NCI-H1930 (cell line): ENCODE data around the gene SAXO1.
"Not testable (repeated sequence)": the region's sequence is repeated elsewhere in the genome, so short reads cannot be mapped to it uniquely, and the experiment has no call there.

ENCODE experiments used
- DNase-seq, 2 experiments: peaks; one replicate each; lab custom pipeline; 2025; lab: John Stamatoyannopoulos, UW

SAXO1 gene, protein sequence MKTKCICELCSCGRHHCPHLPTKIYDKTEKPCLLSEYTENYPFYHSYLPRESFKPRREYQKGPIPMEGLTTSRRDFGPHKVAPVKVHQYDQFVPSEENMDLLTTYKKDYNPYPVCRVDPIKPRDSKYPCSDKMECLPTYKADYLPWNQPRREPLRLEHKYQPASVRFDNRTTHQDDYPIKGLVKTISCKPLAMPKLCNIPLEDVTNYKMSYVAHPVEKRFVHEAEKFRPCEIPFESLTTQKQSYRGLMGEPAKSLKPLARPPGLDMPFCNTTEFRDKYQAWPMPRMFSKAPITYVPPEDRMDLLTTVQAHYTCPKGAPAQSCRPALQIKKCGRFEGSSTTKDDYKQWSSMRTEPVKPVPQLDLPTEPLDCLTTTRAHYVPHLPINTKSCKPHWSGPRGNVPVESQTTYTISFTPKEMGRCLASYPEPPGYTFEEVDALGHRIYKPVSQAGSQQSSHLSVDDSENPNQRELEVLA

DNA sequence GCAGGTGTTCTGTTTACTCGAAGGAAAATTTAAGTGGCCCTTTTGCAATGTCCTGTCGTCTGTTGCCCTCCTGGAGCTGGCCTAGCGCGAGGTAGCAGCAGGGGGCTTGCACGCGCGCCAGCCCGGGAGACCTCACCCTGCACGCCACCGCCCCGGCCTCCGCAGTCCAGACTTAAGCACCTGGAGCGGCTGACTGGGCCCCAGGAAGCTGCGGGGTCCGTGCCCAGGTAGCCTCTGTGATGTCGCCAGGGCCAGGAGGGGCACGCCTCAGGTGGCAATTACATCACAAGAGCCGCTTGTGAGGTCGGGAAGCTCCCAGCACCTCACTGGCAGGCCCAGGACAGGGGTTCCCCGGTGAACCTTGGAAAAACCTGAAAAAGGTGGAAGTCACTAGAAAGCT is at the start of gene SAXO1:
SAXO1 (minus strand) TSS at position 195 of the 400 bp plus-strand sequence. CDS start 301 bp downstream, outside the sequence.
- no peak for DNase-seq

DNA sequence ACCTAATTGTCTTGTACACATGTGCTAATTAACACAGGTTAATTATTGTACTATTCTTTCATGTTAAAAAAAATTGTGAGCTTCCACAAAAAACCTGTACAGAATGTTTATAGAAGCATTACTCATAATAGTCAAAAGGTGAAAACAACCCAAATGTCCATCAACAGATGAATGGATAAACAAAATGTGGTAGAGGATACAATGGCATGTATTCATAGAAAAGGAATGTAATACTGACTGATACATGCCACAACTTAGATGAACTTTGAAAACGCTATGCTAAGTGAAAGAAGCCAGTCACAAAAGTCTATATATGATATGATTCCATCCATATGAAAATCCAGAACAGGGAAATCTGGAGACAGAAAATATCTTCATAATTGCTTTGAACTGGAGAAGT is 41.8 kb upstream of the SAXO1 start:
- DNase-seq, result no peak

DNA sequence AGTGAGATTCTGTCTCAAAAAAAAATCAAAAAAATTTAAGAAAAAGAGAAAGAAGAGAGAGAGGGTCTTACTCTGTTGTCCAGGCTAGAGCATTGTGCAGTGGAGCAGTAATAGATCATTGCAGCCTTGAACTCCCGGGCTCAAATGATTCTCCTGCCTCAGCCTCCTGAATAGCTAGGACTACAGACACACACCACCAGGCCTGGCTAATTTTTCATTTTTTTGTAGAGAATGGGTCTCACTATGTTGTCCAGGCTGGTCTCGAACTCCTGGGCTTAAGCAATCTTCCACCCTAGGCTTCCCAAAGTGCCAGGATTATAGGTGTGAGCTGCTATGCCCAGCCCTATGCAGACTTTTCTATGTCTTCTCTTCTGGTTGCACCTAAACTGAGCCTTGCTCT is 41.2 kb upstream of the SAXO1 start:
- DNase-seq, result no peak

DNA sequence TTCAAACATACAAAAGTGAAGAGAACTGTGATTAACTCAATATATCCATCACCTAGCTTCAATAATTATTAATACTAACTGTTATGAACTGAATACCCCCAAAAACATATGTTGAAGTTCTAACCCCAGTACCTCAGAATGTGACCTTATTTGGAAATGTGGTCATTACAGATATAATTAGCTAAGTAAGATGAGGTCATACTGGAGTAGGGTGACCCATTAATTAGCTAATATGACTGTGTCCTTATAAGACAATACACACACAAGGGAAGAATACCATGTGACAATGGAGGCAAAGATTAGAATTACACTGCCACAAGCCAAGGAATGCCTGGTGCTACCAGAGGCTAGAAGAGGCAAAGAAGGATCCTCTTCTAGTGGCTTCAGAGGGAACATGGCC is 24.0 kb upstream of the SAXO1 start:
- DNase-seq, result no peak

DNA sequence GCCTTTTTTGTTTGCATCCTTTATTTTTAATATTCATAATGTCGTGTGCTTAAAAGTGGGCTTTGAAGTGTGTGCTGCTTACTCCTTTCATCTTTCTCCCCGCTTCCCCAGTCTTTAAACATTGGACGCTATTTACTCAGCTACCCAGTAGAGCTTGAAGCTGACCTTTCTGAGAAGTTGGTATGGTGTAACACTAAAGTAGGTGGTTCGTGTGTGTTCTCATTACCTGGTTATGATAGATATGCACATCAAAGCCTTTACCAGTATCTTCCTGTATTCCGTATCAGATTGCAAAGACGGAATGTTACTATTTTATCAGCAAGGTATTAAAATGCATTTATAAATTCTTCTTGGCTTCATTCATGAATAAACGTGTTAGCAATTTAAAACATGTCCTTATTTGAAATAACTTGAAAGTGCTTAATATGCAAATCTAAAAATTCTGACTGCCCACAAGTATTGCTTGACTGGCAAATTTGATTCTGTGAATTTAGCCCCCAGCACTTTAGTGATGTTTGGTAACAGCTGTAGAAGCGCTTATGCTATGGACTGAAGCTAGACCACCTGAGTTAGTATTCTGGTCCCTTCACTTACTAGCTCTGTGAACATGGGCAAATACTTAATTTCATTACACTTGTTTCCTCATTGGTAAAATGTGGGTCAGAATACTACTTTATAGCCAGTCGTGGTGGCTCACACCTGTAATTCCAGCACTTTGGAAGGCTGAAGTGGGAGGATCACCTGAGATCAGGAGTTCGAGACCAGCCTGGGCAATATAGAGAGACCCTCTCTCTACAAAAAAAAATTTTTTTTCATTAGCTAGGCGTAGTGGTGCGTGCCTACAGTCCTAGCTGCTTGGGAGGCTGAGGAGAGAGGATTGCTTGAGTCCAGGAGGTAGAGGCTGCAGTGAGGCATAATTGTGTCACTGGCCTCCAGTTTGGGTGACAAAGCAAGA is 17.9 kb upstream of the SAXO1 start:
- no peak for DNase-seq

DNA sequence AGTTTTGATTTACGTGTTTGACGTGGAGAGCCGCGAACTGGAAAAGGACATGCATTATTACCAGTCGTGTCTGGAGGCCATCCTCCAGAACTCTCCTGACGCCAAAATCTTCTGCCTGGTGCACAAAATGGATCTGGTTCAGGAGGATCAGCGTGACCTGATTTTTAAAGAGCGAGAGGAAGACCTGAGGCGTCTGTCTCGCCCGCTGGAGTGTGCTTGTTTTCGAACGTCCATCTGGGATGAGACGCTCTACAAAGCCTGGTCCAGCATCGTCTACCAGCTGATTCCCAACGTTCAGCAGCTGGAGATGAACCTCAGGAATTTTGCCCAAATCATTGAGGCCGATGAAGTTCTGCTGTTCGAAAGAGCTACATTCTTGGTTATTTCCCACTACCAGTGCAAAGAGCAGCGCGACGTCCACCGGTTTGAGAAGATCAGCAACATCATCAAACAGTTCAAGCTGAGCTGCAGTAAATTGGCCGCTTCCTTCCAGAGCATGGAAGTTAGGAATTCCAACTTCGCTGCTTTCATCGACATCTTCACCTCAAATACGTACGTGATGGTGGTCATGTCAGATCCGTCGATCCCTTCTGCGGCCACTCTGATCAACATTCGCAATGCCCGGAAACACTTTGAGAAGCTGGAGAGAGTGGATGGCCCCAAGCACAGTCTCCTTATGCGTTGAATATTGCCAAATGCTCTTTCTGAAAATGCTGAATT is 17.1 kb upstream of the SAXO1 start:
- no peak for DNase-seq

DNA sequence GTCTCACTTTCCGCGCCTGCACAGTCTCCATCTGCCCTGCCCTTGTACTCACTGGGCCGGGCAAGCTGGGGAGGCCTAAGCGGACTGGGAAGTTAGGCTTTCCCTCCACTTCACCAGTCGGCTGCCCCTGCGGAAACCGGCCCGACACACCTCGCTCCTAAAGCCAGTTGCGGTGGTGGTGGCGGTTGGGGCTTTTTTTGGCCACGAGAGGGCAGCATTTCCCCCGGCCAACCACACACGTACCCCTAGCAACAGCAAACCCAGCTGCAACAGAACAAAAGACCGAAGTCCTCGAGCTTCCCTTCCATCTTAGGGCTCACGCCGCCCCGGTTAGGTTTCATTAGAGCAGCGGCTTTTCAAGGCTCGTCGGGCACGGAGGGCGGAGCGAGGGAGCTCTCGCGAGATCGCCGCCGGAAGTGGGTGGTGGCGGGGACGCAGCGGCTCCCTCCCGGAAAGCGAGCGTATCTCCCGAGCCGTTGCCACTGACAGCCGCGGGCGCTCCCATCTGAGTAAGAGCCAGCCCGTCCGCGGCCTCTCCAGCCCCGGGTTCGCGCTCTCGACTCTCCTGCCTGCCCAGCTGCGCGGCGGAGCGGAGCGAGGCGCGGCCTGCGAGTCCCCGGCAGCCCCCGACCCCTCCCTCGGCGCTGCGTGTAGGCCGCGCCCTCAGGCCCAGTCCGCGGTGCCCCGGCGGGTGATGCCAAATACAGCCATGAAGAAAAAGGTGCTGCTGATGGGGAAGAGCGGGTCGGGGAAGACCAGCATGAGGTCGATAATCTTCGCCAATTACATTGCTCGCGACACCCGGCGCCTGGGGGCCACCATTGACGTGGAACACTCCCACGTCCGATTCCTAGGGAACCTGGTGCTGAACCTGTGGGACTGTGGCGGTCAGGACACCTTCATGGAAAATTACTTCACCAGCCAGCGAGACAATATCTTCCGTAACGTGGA is 16.2 kb upstream of the SAXO1 start, which contains the start of gene RRAGA:
RRAGA (plus strand) TSS at position 462 of the 951 bp plus-strand sequence; CDS start at position 695, 233 bp downstream.
- peak; percentile 94 to 95 for DNase-seq

DNA sequence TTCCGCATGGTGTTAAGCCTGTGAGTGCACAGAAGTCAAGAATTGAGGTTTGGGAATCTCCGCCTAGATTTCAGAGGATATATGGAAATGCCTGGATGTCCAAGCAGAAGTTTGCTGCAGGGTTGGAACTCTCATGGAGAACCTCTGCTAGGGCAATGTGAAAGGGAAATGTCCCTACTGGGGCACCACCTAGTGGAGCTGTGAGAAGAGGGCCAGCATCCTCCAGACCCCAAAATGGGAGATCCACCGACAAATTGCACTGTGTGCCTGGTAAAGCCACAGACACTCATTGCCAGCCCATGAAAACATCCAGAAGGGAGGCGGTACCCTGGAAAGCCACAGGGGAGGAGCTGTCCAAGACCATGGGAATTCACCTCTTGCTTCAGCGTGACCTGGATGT is 3.6 kb upstream of the SAXO1 start:
- no peak for DNase-seq

DNA sequence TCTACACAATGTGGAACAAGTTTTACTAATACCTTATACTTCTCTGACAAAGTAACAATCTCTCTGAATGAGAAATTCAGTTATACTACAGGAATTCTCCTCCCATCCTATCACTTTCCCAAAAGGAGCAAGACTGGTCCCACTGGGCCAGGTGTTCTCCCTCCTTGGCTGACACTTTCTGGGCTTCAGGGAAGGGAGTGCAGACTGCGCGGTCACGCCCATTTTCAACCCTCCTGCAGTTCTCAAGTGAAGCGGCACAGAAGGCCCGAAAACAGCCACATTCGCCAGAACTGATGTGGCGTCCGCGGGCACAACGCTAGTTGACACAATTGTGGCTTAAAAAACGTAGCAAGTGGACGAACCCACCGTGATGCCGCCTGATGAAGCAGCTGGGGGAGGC is 603 bp downstream of the SAXO1 start:
- DNase-seq, result no peak

DNA sequence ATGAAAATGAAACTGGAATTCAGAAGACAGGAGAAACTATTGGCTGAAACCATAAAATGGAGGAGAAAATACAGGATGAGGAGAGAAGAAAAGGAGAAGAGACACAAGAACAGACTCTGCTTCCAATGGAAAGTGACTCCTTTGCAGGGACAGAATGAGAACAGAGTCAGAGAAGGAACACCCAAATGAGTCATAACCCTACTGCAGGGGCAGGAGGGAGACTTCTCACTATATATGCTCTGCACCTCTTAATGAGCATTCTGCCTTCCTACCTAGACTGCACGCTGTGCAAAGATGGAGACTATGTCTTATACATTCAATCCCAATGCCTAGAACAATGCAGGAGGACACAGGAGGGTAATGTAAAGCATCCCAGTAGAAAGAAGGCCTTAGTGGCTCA is 2.1 kb downstream of the SAXO1 start:
- no peak for DNase-seq

DNA sequence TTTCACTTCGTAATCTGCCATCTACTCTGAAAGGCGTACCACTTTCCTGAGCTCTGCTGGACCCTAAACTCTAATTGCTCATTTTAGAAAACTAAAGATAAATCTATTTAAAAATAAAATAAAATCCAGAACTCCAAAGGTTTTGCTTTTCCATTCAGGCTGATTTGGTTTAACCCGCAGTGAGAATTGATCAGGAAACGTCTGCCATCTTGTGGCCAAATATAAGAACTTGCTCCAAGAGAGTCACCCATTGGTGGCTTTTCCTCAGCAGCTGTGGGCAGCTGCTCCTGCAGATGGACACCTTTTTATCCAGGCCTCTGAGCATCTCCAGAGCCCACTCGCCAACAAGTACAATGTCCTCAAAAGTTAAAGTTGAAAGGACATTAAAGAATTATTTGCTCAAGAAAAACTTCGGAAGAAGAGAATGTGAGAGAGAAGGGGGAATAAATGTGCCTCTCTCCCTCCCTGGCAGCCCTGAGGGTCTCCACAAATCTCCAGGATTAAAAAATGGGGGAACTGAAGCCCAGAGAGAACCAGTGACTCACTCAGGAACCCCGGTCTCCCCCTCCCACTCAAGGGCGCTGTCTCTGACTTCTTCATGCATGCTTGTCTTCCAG is 4.1 kb downstream of the SAXO1 start:
- DNase-seq, result peak; percentile 40 to 68

DNA sequence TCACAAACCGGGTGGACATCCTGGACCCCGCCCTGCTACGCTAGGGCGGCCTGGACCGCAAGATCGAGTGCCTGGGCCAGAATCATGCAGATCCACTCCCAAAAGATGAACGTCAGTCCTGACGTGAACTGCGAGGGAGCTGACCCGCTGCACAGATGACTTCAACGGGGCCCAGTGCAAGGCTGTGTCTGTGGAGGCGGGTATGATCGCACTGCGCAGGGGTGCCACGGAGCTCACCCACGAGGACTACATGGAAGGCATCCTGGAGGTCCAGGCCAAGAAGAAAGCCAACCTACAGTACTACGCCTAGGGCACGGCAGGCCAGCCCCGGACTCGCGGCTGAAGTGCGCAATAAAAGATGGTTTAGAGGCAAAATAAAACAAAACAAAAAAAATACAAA is 5.2 kb downstream of the SAXO1 start:
- no peak for DNase-seq

DNA sequence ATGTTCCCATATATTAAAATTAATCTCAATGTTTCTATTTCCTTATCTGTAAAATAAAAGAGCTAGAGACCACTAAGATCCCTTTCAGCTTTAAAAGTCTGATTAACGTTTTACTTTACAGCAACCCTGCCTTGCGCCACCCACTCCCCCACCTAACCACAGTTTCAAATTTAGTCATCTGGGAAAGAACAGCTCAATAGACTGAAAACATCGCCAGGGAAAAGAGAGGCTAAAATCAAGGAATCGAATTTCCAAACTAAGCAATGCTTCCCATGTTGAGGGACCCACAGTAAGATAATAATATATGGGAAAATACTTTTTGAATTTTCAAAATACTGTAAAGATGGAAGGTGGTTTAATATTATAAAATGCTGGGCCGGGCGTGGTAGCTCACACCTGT is 6.6 kb downstream of the SAXO1 start:
- no peak for DNase-seq

DNA sequence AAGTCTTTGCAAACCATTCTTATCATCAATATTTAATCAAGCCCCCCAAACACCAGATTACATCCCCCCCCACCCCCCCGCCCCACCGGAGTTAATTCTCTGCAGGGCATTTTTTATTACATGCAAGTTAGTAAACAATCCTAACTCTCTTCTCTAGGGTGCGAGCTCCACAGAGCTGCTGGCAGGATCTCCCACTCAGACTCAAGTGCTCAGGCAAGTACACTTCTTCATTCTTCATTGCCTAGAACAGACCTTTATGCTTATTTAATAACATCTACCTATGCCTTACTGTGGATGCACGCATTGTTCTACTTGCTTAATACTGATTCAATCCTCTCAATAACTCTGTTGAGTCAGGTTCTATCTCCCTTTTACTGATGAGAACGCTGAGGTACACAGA is 9.9 kb downstream of the SAXO1 start:
- no peak for DNase-seq

DNA sequence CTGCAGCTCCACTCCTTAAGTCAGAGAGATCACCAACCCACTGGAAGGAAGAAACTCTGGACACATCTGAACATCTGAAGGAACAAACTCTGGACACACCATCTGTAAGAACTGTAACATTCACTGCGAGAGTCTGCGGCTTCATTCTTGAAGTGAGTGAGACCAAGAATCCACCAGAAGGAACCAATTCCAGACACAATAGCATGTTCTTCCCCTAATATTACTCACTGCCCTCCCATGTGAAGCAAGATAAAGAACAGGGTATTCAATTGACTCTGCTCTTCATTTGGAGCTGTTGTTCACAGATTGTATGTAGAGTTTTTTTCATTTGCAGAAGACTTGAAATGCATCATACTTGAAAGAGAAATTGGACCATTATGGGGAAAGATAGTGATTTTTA is 10.8 kb downstream of the SAXO1 start:
- DNase-seq, result no peak

DNA sequence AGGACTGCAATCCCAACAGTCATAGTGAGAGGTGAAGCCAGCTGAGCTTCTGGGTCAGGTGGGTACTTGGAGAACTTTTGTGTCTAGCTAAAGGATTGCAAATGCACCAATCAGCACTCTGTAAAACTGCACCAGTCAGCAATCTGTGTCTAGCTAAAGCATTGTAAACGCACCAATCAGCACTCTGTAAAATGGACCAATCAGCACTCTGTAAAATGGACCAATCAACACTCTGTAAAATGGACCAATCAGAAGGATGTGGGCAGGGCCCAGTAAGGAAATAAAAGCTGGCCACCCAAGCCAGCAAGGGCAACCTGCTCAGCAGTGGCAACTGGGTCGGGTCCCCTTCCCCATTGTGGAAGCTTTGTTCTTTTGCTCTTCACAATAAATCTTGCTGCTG is 11.4 kb downstream of the SAXO1 start:
- DNase-seq, result not testable (repeated sequence)

DNA sequence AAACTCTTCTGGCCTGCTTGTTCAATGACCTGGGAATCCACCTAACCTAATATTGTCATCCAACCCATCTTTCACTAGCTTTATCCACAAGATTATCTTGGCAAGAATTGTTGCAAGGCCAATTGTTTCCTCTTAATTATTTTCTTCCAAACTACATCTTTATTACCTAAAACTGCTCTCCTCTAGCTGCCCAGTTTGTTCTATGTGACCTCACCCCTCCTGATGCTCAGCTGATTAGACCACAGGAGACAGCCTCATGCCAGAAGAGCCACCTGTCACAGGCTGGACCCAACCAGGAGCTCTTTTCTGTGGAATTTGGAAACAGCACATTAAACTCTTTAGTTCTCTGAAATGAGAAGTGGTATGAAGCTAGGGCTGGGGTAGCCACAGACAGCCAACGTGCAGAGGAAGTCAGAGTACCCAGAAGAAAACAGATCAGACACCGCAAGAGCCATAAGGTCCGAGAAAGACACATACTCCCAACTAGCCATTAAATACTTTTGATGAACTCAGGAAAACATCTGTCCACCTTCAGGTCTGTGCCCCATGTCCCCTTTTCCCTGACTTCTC is 12.0 kb downstream of the SAXO1 start:
- no peak for DNase-seq

DNA sequence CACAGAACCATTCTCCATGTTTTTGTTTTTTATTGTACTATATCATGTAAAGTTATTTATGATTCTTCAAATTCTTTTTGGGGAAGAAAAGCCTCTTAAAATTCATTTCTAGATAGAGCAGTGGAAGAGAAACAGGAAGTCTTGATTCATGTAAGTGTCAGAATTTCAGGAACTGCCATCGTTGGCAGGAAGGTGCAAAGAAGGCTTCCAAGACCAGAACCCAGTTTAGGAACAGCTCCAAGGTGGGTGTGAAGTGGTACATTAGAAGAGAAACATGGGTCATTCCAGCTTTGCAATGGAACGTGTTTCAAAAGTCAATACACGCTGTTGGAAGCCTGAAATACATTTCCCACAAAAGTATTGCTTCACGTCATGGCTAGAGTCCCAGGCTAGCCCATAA is 14.8 kb downstream of the SAXO1 start:
- no peak for DNase-seq

DNA sequence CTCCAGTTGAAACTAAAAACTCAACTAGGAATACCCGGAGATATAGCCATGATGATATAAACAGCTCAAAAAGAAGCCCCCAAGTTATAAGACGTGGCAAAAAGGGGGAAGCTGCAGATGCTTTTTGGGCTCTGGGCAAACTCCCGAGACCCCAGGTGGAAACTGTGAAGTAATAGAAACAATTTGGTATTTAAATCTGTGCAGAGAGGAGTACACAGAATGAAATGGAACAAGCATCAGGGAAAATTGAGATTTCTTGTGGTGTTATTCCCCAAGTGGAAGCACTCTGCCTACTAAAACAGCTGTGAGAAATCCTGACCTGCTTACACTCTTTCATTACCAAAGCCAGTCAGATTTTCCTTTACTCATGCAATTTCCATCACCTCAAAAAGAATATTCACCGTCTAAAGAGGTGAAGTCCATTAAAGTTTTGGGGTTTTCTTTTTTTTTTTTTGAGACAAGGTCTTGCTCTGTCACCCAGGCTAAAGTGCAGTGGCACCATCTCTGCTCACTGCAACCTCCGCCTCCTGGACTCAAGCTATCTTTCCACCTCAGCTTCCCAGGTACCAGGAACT is 23.5 kb downstream of the SAXO1 start:
- DNase-seq, result no peak

DNA sequence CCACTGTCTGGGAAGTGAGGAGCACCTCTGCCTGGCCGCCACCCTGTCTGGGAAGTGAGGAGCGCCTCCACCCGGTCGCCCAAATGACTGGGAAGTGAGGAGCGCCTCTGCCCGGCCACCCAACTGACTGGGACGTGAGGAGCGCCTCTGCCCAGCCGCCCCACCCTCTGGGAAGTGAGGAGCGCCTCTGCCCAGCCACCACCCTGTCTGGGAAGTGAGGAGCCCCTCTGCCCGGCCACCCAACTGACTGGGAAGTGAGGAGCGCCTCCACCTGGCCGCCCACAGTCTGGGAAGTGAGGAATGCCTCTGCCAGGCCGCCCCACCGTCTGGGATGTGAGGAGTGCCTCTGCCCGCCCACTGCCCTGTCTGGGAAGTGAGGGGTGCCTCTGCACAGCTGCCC is 32.9 kb downstream of the SAXO1 start:
- no peak for DNase-seq
